Measurements from ENCODE around the gene PHYH.
"Not testable (repeated sequence)": the region's sequence is repeated elsewhere in the genome, so short reads cannot be mapped to it uniquely, and the experiment has no call there.

The PHYH gene

GRCh38 chr10:13294784-13295183 lies 5.1 kb downstream of the PHYH start:
- no peak overlapping the region for H2AFZ ChIP-seq (ENCODE audit: low read depth, low read length, severe bottlenecking)
- H3K27ac ChIP-seq (ENCODE audit: low read depth, low read length): no peak overlapping the region
- no peaks in the 10 kb centered on the region for H4K20me1 ChIP-seq (ENCODE audit: low read depth, low read length)
- H3K9me2 ChIP-seq (replicated peaks; ENCODE audit: insufficient read depth, low read length): no peaks in the 10 kb centered on the region
- H3K36me3 ChIP-seq (ENCODE audit: low read length): no peaks in the 10 kb centered on the region
- H3K27me3 ChIP-seq (ENCODE audit: low read length): no peaks in the 10 kb centered on the region
- H3K9me3 ChIP-seq (ENCODE audit: insufficient read depth, low read length): no peaks in the 10 kb centered on the region
- H3K4me2 ChIP-seq (ENCODE audit: low read depth, low read length, poor library complexity, severe bottlenecking): no peak overlapping the region
- H3K9ac ChIP-seq (ENCODE audit: low read length): no peak overlapping the region
- H3F3A ChIP-seq (ENCODE audit: insufficient read depth): no peaks in the 10 kb centered on the region
- TF ChIP-seq EZH2phosphoT487 (conservative IDR thresholded peaks at IDR 0.05; ENCODE audit: low read length): no peak
- no peak overlapping the region for H3K4me3 ChIP-seq (ENCODE audit: insufficient read depth, low read length, poor library complexity, severe bottlenecking)
- no peaks in the 10 kb centered on the region for H3K79me2 ChIP-seq (ENCODE audit: insufficient read depth, low read length)

GRCh38 chr10:13291821-13292773 lies 7.8 kb downstream of the PHYH start:
- H3F3A ChIP-seq (ENCODE audit: insufficient read depth): no peaks in the 10 kb centered on the region
- no peak for TF ChIP-seq CTCF (IDR thresholded peaks at IDR 0.05; ENCODE audit: insufficient read depth, low read length, poor library complexity, severe bottlenecking)
- TF ChIP-seq EZH2phosphoT487 (conservative IDR thresholded peaks at IDR 0.05; ENCODE audit: low read length): no peak
- H3K4me2 ChIP-seq (ENCODE audit: low read depth, low read length, poor library complexity, severe bottlenecking): no peak overlapping the region
- H3K79me2 ChIP-seq (ENCODE audit: insufficient read depth, low read length): no peaks in the 10 kb centered on the region
- no peaks in the 10 kb centered on the region for H3K36me3 ChIP-seq (ENCODE audit: low read length)
- no peaks in the 10 kb centered on the region for H3K27me3 ChIP-seq (ENCODE audit: low read length)
- no peaks in the 10 kb centered on the region for H3K9me3 ChIP-seq (ENCODE audit: insufficient read depth, low read length)
- H2AFZ ChIP-seq (ENCODE audit: low read depth, low read length, severe bottlenecking): no peak overlapping the region
- no peaks in the 10 kb centered on the region for H3K9me2 ChIP-seq (replicated peaks; ENCODE audit: insufficient read depth, low read length)
- no peak overlapping the region for H3K27ac ChIP-seq (ENCODE audit: low read depth, low read length)
- H4K20me1 ChIP-seq (ENCODE audit: low read depth, low read length): no peaks in the 10 kb centered on the region
- H3K9ac ChIP-seq (ENCODE audit: low read length): no peak overlapping the region
- no peak overlapping the region for H3K4me3 ChIP-seq (ENCODE audit: insufficient read depth, low read length, poor library complexity, severe bottlenecking)

- no peaks in the 10 kb centered on the region for H3K79me2 ChIP-seq (ENCODE audit: insufficient read depth, low read length)
- no peaks in the 10 kb centered on the region for H3K36me3 ChIP-seq (ENCODE audit: low read length)
- H3K27ac ChIP-seq (ENCODE audit: low read depth, low read length): no peak overlapping the region
- H3K4me2 ChIP-seq (ENCODE audit: low read depth, low read length, poor library complexity, severe bottlenecking): no peak overlapping the region
- no peaks in the 10 kb centered on the region for H3K9me2 ChIP-seq (replicated peaks; ENCODE audit: insufficient read depth, low read length)
- TF ChIP-seq CTCF (IDR thresholded peaks at IDR 0.05; ENCODE audit: insufficient read depth, low read length, poor library complexity, severe bottlenecking) (no peak), EZH2phosphoT487 (conservative IDR thresholded peaks at IDR 0.05; ENCODE audit: low read length) (no peak)
- no peak overlapping the region for H3K4me3 ChIP-seq (ENCODE audit: insufficient read depth, low read length, poor library complexity, severe bottlenecking)
- no peak overlapping the region for H3K9ac ChIP-seq (ENCODE audit: low read length)
- no peaks in the 10 kb centered on the region for H3F3A ChIP-seq (ENCODE audit: insufficient read depth)
- no peak overlapping the region for H2AFZ ChIP-seq (ENCODE audit: low read depth, low read length, severe bottlenecking)
- no peaks in the 10 kb centered on the region for H3K9me3 ChIP-seq (ENCODE audit: insufficient read depth, low read length)
- no peaks in the 10 kb centered on the region for H4K20me1 ChIP-seq (ENCODE audit: low read depth, low read length)
- no peaks in the 10 kb centered on the region for H3K27me3 ChIP-seq (ENCODE audit: low read length)
Observed at GRCh38 chr10:13291061-13291460, 8.8 kb downstream of the PHYH start.

GRCh38 chr10:13284050-13284449 lies 15.8 kb downstream of the PHYH start:
- no peak for TF ChIP-seq CTCF (IDR thresholded peaks at IDR 0.05; ENCODE audit: insufficient read depth, low read length, poor library complexity, severe bottlenecking)
- TF ChIP-seq EZH2phosphoT487 (conservative IDR thresholded peaks at IDR 0.05; ENCODE audit: low read length): no peak
- H3K9me3 ChIP-seq (ENCODE audit: insufficient read depth, low read length): no peaks in the 10 kb centered on the region
- H3F3A ChIP-seq (ENCODE audit: insufficient read depth): no peaks in the 10 kb centered on the region
- no peak overlapping the region for H3K9ac ChIP-seq (ENCODE audit: low read length)
- no peaks in the 10 kb centered on the region for H3K79me2 ChIP-seq (ENCODE audit: insufficient read depth, low read length)
- no peak overlapping the region for H2AFZ ChIP-seq (ENCODE audit: low read depth, low read length, severe bottlenecking)
- no peak overlapping the region for H3K27ac ChIP-seq (ENCODE audit: low read depth, low read length)
- no peaks in the 10 kb centered on the region for H4K20me1 ChIP-seq (ENCODE audit: low read depth, low read length)
- H3K36me3 ChIP-seq (ENCODE audit: low read length): no peaks in the 10 kb centered on the region
- H3K9me2 ChIP-seq (replicated peaks; ENCODE audit: insufficient read depth, low read length): no peaks in the 10 kb centered on the region
- H3K4me2 ChIP-seq (ENCODE audit: low read depth, low read length, poor library complexity, severe bottlenecking): no peak overlapping the region
- no peak overlapping the region for H3K4me3 ChIP-seq (ENCODE audit: insufficient read depth, low read length, poor library complexity, severe bottlenecking)
- no peaks in the 10 kb centered on the region for H3K27me3 ChIP-seq (ENCODE audit: low read length)

- H3K9me2 ChIP-seq (replicated peaks; ENCODE audit: insufficient read depth, low read length); H3K9me3 ChIP-seq (ENCODE audit: insufficient read depth, low read length); H3K36me3 ChIP-seq (ENCODE audit: low read length); H3K9ac ChIP-seq (ENCODE audit: low read length); H3F3A ChIP-seq (ENCODE audit: insufficient read depth); H3K4me3 ChIP-seq (ENCODE audit: insufficient read depth, low read length, poor library complexity, severe bottlenecking); H3K27ac ChIP-seq (ENCODE audit: low read depth, low read length); H3K27me3 ChIP-seq (ENCODE audit: low read length); H2AFZ ChIP-seq (ENCODE audit: low read depth, low read length, severe bottlenecking); H4K20me1 ChIP-seq (ENCODE audit: low read depth, low read length); H3K79me2 ChIP-seq (ENCODE audit: insufficient read depth, low read length); H3K4me2 ChIP-seq (ENCODE audit: low read depth, low read length, poor library complexity, severe bottlenecking): not testable (repeated sequence)
Observed at GRCh38 chr10:13282348-13282747, 17.5 kb downstream of the PHYH start.
